PC-9 (cell line): Measurements from ENCODE around the gene OXT.

ENCODE experiments used
- CTCF ChIP-seq: fragments of 200-600 bp; sonication (generic); conservative IDR thresholded peaks from 2 replicates; pipeline ENCODE4 v1.6.1; 2017; ENCODE audit warnings: mixed run types, antibody characterized with exemption, mild to moderate bottlenecking, moderate library complexity
- EZH2 ChIP-seq: fragments of 200-600 bp; sonication (generic); IDR thresholded peaks from 2 replicates; pipeline ENCODE4 v1.8.0; 2017; ENCODE audit warnings: antibody characterized with exemption, low read depth

- TF ChIP-seq EZH2, result no peak
- no peak for TF ChIP-seq CTCF
Observed at GRCh38 chr20:3027987-3028386, 43.4 kb upstream of the OXT start.
